ENCODE measurements around the gene ITGB3BP.
A peak's percentile ranks its signal among the peaks of the same experiment; 100 is the strongest.
"Not testable (repeated sequence)": the region's sequence is repeated elsewhere in the genome, so short reads cannot be mapped to it uniquely, and the experiment has no call there.

Gene ITGB3BP

GRCh38 chr1:63487336-63488065 lies 35.5 kb downstream of the ITGB3BP start:
- no peak for TF ChIP-seq CTCF (conservative IDR thresholded peaks at IDR 0.05; ENCODE audit: control insufficient read depth, insufficient read depth, low read depth, low read length)
- no peak overlapping the region for H3K4me3 ChIP-seq (ENCODE audit: control insufficient read depth, low read depth, low read length)
- no peak for DNase-seq (ENCODE audit: low read depth)

DNA sequence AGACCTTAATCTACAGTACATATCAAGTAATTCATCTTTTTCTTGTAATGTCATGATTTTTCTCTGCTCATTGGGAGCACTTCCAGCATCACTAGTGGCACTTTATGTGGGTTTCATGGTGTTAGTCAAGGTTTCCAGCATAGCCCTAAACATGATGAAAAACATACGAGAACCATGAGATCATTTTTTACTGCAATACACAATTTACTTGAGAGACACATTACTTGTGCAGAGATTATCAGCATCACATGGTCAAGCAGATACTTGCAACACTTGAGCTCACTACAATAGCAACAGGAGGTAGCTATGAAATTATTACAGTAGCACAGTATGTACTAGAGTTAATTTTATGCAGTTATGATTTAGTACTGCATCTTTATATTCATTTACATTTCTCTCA lies 36.4 kb downstream of the ITGB3BP start:
- TF ChIP-seq CTCF (conservative IDR thresholded peaks at IDR 0.05; ENCODE audit: control insufficient read depth, insufficient read depth, low read depth, low read length): no peak
- H3K4me3 ChIP-seq (ENCODE audit: control insufficient read depth, low read depth, low read length): no peak overlapping the region
- peak; percentile 18 for DNase-seq (ENCODE audit: low read depth)

DNA sequence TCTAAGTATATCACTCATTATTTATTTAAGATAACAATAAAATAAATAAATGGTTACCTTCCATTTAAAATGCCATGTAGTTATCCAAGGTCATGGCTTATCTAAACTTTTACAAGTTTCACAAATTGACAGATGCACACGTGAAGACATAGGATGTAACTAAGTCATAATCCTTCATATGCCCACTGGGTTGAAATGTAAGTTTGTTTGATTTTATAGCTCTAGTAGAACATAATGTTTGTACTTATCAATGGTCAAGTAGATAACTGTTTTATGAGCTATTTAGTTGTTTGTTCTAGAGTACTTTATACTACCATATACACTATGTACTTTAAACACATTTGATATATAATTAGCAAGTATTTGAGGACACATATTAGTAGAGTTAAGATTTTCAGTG lies 43.0 kb downstream of the ITGB3BP start:
- no peak for DNase-seq (ENCODE audit: low read depth)
- TF ChIP-seq CTCF (conservative IDR thresholded peaks at IDR 0.05; ENCODE audit: control insufficient read depth, insufficient read depth, low read depth, low read length): no peak

DNA sequence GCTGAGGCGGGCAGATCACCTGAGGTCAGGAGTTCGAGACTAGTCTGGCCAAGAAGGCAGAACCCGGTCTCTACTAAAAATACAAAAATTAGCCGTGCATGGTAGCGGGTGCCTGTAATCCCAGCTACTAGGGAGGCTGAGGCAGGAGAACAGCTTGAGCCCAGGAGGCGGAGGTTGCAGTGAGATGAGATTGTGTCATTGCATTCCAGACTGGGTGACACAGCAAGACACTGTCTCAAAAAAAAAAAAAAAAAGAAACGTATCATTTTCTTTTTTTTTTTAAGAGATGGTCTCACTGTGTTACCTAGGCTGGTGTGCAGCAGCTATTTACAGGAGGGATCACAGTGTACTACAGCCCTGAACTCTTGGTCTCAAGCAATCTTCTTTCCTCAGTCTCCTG lies 47.3 kb downstream of the ITGB3BP start:
- no peak overlapping the region for H3K4me3 ChIP-seq (ENCODE audit: control insufficient read depth, low read depth, low read length)
- no peak for DNase-seq (ENCODE audit: low read depth)
- no peak for TF ChIP-seq CTCF (conservative IDR thresholded peaks at IDR 0.05; ENCODE audit: control insufficient read depth, insufficient read depth, low read depth, low read length)

More for the DNA sequence above, 43.0 kb downstream of the ITGB3BP start:
- H3K4me3 ChIP-seq (ENCODE audit: control insufficient read depth, low read depth, low read length): no peak overlapping the region

DNA sequence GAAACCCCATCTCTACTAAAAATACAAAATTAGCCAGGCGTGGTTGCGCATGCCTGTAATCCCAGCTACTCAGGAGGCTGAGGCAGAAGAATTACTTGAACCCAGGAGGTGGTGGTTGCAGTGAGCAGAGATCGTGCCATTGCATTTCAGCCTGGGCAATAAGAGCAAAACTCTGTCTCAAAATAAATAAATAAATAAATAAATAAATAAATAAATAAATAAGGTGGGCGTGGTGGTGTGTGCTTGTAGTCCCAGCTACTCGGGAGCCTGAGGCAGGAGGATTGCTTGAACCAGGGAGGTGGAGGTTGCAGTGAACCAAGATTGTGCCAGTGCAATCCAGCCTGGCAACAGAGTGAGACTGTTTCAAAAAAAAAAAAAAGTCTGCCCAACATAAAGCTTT lies 54.3 kb downstream of the ITGB3BP start:
- H3K4me3 ChIP-seq (ENCODE audit: control insufficient read depth, low read depth, low read length); DNase-seq (ENCODE audit: low read depth): not testable (repeated sequence)

DNA sequence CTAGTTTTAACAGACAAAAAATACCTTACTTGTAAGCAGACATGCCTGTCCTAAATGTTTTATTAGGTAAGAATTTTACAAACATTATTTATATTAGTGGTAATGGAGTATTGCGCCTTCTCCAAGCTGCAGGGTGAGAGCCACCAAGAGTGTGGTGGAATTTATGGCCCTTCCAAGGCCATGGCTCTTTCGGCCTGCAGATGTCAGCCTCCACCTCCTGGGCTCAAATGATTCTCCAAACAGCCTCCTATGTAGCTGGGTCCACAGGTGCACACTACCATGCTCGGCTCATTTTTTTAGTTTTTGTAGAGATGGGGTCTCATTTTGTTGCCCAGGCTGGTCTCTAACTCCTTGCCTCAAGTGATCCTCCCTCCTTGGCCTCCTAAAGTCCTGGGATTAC lies 56.3 kb downstream of the ITGB3BP start:
- no peak overlapping the region for H3K4me3 ChIP-seq (ENCODE audit: control insufficient read depth, low read depth, low read length)
- DNase-seq (ENCODE audit: low read depth): no peak
- TF ChIP-seq CTCF (conservative IDR thresholded peaks at IDR 0.05; ENCODE audit: control insufficient read depth, insufficient read depth, low read depth, low read length): no peak

DNA sequence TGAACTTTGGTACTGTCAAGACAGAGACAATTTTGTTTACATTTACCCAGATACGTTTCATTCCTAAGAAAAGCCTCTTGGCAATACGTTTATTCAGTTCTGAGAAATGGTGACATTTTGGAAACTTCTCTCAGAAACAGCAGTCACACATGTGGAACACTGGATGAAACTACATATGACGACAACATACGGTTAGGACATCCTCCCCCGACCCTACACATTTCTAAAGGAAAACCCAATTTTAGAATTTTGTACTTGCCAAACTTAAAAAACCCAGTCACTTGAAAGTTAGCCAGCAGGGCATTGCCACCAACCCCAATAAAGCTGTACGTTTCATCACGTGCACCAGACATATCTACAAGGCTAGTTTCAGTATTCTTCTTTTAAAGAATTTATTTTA lies 56.8 kb downstream of the ITGB3BP start:
- TF ChIP-seq CTCF (conservative IDR thresholded peaks at IDR 0.05; ENCODE audit: control insufficient read depth, insufficient read depth, low read depth, low read length): no peak
- H3K4me3 ChIP-seq (ENCODE audit: control insufficient read depth, low read depth, low read length): no peak overlapping the region
- DNase-seq (ENCODE audit: low read depth): no peak
